Measurements from ENCODE around the gene COG2. TPM values are rescaled to one million over a fixed set of nuclear protein-coding genes. Genes with fewer than 3 reads are reported as not detected.

The COG2 gene
- total RNA-seq, 4 donors from 2014 or later: 21.9 to 34.4 (median 23.8) TPM

- 95% methylated on average over 2 of the region's 2 CpGs for WGBS
- peaks cover 25% of the 10 kb centered on the region for H3K36me3 ChIP-seq
Measured at GRCh38 chr1:230658691-230659090, 16.4 kb downstream of the COG2 start.

GRCh38 chr1:230661976-230662375 is 19.7 kb downstream of the COG2 start:
- Histone ChIP-seq H3K9me3 (no peaks in the 10 kb centered on the region), H3K4me3 (no peak overlapping the region), H3K27me3 (no peaks in the 10 kb centered on the region), H3K4me1 (no peaks in the 10 kb centered on the region), H3K36me3 (peaks cover 55% of the 10 kb centered on the region), H3K27ac (no peak overlapping the region)
- 77% methylated on average over 4 of the region's 4 CpGs for WGBS
- DNase-seq (ENCODE audit: low spot score in 2 of 2): no peak
- no peak for TF ChIP-seq EP300 (IDR thresholded peaks at IDR 0.05)
- TF ChIP-seq POLR2AphosphoS5 (IDR thresholded peaks at IDR 0.05): no peak
- no peak for TF ChIP-seq CTCF (IDR thresholded peaks at IDR 0.05)
- TF ChIP-seq POLR2A (IDR thresholded peaks at IDR 0.05): no peak

More at GRCh38 chr1:230658691-230659090, 16.4 kb downstream of the COG2 start:
- no peaks in the 10 kb centered on the region for H3K9me3 ChIP-seq
- H3K4me1 ChIP-seq: no peaks in the 10 kb centered on the region
- H3K27me3 ChIP-seq: no peaks in the 10 kb centered on the region
- no peak overlapping the region for H3K4me3 ChIP-seq
- no peak overlapping the region for H3K27ac ChIP-seq
- DNase-seq (ENCODE audit: low spot score in 2 of 2): no peak
- TF ChIP-seq POLR2AphosphoS5 (IDR thresholded peaks at IDR 0.05) (no peak), EP300 (IDR thresholded peaks at IDR 0.05) (no peak), POLR2A (IDR thresholded peaks at IDR 0.05) (no peak), CTCF (IDR thresholded peaks at IDR 0.05) (no peak)

GRCh38 chr1:230668227-230668626 is 25.9 kb downstream of the COG2 start:
- no peaks in the 10 kb centered on the region for H3K9me3 ChIP-seq
- DNase-seq (ENCODE audit: low spot score in 2 of 2): no peak
- H3K36me3 ChIP-seq: peaks cover 95% of the 10 kb centered on the region
- no peak overlapping the region for H3K4me3 ChIP-seq
- no peaks in the 10 kb centered on the region for H3K4me1 ChIP-seq
- H3K27ac ChIP-seq: no peak overlapping the region
- WGBS: 95% methylated on average over 6 of the region's 6 CpGs
- no peaks in the 10 kb centered on the region for H3K27me3 ChIP-seq
- TF ChIP-seq POLR2A (IDR thresholded peaks at IDR 0.05) (no peak), EP300 (IDR thresholded peaks at IDR 0.05) (no peak), CTCF (IDR thresholded peaks at IDR 0.05) (no peak), POLR2AphosphoS5 (IDR thresholded peaks at IDR 0.05) (no peak)

GRCh38 chr1:230669543-230669942 is 27.3 kb downstream of the COG2 start:
- Histone ChIP-seq H3K9me3 (no peaks in the 10 kb centered on the region), H3K27me3 (no peaks in the 10 kb centered on the region), H3K4me3 (no peak overlapping the region), H3K4me1 (no peaks in the 10 kb centered on the region), H3K27ac (no peak overlapping the region), H3K36me3 (peaks cover 95% of the 10 kb centered on the region)
- TF ChIP-seq POLR2A (IDR thresholded peaks at IDR 0.05) (no peak), POLR2AphosphoS5 (IDR thresholded peaks at IDR 0.05) (no peak), CTCF (IDR thresholded peaks at IDR 0.05) (no peak), EP300 (IDR thresholded peaks at IDR 0.05) (no peak)
- 91% methylated on average over 8 of the region's 8 CpGs for WGBS
- DNase-seq (ENCODE audit: low spot score in 2 of 2): no peak

GRCh38 chr1:230674581-230674980 is 32.3 kb downstream of the COG2 start:
- Histone ChIP-seq H3K4me1 (no peaks in the 10 kb centered on the region), H3K9me3 (no peaks in the 10 kb centered on the region), H3K4me3 (no peak overlapping the region), H3K27me3 (no peaks in the 10 kb centered on the region), H3K27ac (no peak overlapping the region), H3K36me3 (peaks cover 92% of the 10 kb centered on the region)
- 96% methylated on average over 2 of the region's 2 CpGs for WGBS
- no peak for TF ChIP-seq CTCF (IDR thresholded peaks at IDR 0.05)
- no peak for TF ChIP-seq EP300 (IDR thresholded peaks at IDR 0.05)
- no peak for TF ChIP-seq POLR2AphosphoS5 (IDR thresholded peaks at IDR 0.05)
- TF ChIP-seq POLR2A (IDR thresholded peaks at IDR 0.05): no peak
- no peak for DNase-seq (ENCODE audit: low spot score in 2 of 2)
